ENCODE data around the gene ABCA2.

Gene ABCA2

DNA sequence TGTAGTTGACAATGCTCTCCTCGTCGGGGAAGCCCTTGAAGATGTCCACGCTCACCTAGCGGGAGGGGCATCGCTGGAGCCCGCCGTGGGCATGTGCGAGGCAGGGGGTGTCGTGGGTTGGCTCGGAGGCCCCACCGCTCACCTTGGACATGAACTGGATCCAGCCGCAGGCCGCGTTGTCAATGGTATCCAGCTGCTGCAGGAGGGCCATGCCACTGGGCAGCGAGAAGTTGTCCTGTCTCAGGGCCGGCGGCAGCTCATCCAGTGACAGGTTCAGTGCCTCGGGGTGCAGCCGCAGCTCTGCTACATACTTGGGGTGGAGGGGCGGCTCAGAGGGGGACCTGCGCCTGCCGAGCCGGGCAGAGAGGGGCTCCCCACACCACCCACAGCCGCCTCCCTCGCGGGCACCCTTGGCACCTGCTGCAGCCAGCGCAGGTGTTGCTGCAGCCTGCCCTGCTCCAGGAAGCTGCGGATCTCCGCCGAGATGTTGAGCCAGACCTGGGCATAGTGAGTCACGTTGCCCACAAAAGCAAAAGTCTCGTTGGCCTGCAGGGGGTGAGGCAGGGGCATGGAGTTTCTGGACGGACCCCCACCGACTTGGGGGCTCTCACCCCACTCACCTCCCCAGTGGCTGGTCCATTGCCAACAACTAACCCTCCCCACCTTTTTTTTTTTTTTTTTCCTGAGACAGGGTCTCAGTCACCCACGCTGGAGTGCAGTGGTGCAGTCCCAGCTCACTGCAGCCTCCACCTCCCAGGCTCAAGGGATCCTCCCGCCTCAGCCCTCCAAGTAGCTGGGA is 9.1 kb downstream of the ABCA2 start:
- Histone ChIP-seq H2BK12ac (ENCODE audit: low read length) (no peak overlapping the region), H3K79me2 (ENCODE audit: control insufficient read depth, insufficient read depth, low read length, poor library complexity) (no peaks in the 10 kb centered on the region), H3K36me3 (ENCODE audit: control insufficient read depth in 1 of 2, insufficient read depth in 2 of 2, low read length in 2 of 2) (no peaks in the 10 kb centered on the region), H3K23ac (ENCODE audit: low read length) (no peak overlapping the region), H2AFZ (ENCODE audit: insufficient read depth, low read length, poor library complexity) (no peak overlapping the region), H3K79me1 (ENCODE audit: low read length) (no peaks in the 10 kb centered on the region), H3K27me3 (ENCODE audit: insufficient read depth, low read length) (no peaks in the 10 kb centered on the region), H4K8ac (ENCODE audit: low read depth, low read length) (no peak overlapping the region), H3K4me2 (ENCODE audit: low read length) (no peak overlapping the region), H3K9ac (ENCODE audit: low read length) (no peak overlapping the region), H2BK5ac (ENCODE audit: low read depth, low read length, poor library complexity) (no peak overlapping the region), H4K91ac (ENCODE audit: low read depth, low read length) (no peak overlapping the region), H3K14ac (ENCODE audit: low read length) (no peak overlapping the region), H3K4me3 (ENCODE audit: low read depth, low read length) (no peak overlapping the region), H2AK5ac (ENCODE audit: low read length) (no peak overlapping the region), H3K4me1 (ENCODE audit: control insufficient read depth in 1 of 2, insufficient read depth in 2 of 2, low read length in 2 of 2) (no peaks in the 10 kb centered on the region), H3K27ac (ENCODE audit: low read depth, low read length) (no peak overlapping the region), H3K18ac (ENCODE audit: low read length) (no peak overlapping the region), H3K4ac (ENCODE audit: low read depth, low read length) (no peak overlapping the region), H4K12ac (ENCODE audit: low read depth, low read length) (no peak overlapping the region), H2BK120ac (ENCODE audit: insufficient read depth, low read length, poor library complexity) (no peak overlapping the region), H3K9me3 (ENCODE audit: insufficient read depth, low read depth, low read length) (peaks cover 22% of the 10 kb centered on the region)
- WGBS (ENCODE audit: extremely low coverage, insufficient coverage, insufficient read length), result no CpG with 5 or more reads among the region's 36 CpGs
- DNase-seq, result no peak

DNA sequence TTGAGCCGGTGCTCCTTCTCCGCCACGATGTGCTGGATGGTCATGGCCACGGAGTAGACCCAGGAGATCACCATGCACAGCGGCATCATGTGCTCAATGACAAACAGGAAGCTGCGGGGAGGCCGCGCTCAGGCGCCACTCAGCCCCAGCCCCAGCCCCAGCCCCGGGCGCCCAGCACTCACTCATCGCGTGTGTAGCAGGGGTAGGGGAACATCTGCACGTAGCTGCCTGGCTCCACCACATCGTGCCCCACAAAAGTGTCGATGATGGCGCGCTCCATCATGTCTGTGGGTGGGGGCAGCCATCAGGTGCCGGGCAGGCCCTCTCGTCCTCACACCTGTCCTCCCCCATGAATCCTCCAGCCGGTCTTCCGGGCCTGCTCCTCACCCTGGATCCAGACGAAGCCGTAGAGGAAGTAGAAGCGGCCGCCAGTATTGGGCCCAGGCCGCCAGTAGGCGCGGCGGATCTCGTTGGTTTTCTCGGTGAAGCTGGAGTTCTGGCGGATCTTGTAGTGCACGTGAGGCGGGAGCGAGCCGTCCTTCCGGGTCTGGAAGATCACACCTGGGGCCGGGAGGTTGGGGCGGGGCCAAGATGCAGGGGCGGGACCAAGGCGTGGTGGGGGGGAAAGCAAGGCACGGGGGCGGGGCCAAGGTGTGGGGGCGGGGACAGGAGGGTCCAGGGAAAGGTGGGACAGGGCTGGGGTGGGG is 10.1 kb downstream of the ABCA2 start:
- no peak overlapping the region for H3K4me3 ChIP-seq (ENCODE audit: low read depth, low read length)
- no peaks in the 10 kb centered on the region for H3K4me1 ChIP-seq (ENCODE audit: control insufficient read depth in 1 of 2, insufficient read depth in 2 of 2, low read length in 2 of 2)
- H3K4ac ChIP-seq (ENCODE audit: low read depth, low read length), result no peak overlapping the region
- H4K8ac ChIP-seq (ENCODE audit: low read depth, low read length), result no peak overlapping the region
- no peaks in the 10 kb centered on the region for H3K79me1 ChIP-seq (ENCODE audit: low read length)
- H3K9ac ChIP-seq (ENCODE audit: low read length), result no peak overlapping the region
- H2AK5ac ChIP-seq (ENCODE audit: low read length), result no peak overlapping the region
- H3K9me3 ChIP-seq (ENCODE audit: insufficient read depth, low read depth, low read length), result peaks cover 24% of the 10 kb centered on the region
- H2AFZ ChIP-seq (ENCODE audit: insufficient read depth, low read length, poor library complexity), result no peak overlapping the region
- H3K23ac ChIP-seq (ENCODE audit: low read length), result no peak overlapping the region
- no peaks in the 10 kb centered on the region for H3K27me3 ChIP-seq (ENCODE audit: insufficient read depth, low read length)
- no CpG with 5 or more reads among the region's 45 CpGs for WGBS (ENCODE audit: extremely low coverage, insufficient coverage, insufficient read length)
- H3K14ac ChIP-seq (ENCODE audit: low read length), result no peak overlapping the region
- no peak overlapping the region for H4K12ac ChIP-seq (ENCODE audit: low read depth, low read length)
- H2BK120ac ChIP-seq (ENCODE audit: insufficient read depth, low read length, poor library complexity), result no peak overlapping the region
- no peak overlapping the region for H2BK5ac ChIP-seq (ENCODE audit: low read depth, low read length, poor library complexity)
- H3K18ac ChIP-seq (ENCODE audit: low read length), result no peak overlapping the region
- H3K36me3 ChIP-seq (ENCODE audit: control insufficient read depth in 1 of 2, insufficient read depth in 2 of 2, low read length in 2 of 2), result no peaks in the 10 kb centered on the region
- H4K91ac ChIP-seq (ENCODE audit: low read depth, low read length), result no peak overlapping the region
- H3K27ac ChIP-seq (ENCODE audit: low read depth, low read length), result no peak overlapping the region
- H3K79me2 ChIP-seq (ENCODE audit: control insufficient read depth, insufficient read depth, low read length, poor library complexity), result no peaks in the 10 kb centered on the region
- no peak overlapping the region for H3K4me2 ChIP-seq (ENCODE audit: low read length)
- no peak overlapping the region for H2BK12ac ChIP-seq (ENCODE audit: low read length)
- no peak for DNase-seq

DNA sequence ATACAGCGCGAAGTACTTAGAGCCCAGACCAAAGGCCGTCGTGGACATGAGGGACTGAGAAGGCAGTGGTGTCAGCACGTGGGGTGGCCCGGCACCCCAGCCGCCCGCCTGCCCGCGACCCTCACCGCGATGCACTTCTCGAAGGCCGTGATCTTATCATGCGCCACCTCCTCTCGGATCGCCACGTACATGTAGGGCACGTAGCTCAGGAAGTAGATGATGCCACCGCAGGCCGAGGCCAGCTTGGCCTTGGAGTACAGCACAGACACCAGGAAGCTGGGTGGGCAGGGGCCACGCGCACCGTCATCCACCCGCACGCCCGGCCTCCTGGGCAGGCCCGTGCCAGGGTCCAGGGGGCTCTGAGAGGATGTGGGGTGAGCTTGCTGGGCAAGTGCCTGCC is 11.0 kb downstream of the ABCA2 start:
- Histone ChIP-seq H3K36me3 (ENCODE audit: control insufficient read depth in 1 of 2, insufficient read depth in 2 of 2, low read length in 2 of 2) (no peaks in the 10 kb centered on the region), H3K79me1 (ENCODE audit: low read length) (no peaks in the 10 kb centered on the region), H3K79me2 (ENCODE audit: control insufficient read depth, insufficient read depth, low read length, poor library complexity) (no peaks in the 10 kb centered on the region), H3K14ac (ENCODE audit: low read length) (no peak overlapping the region), H4K91ac (ENCODE audit: low read depth, low read length) (no peak overlapping the region), H3K9ac (ENCODE audit: low read length) (no peak overlapping the region), H3K9me3 (ENCODE audit: insufficient read depth, low read depth, low read length) (peaks cover 27% of the 10 kb centered on the region), H3K4ac (ENCODE audit: low read depth, low read length) (no peak overlapping the region), H3K4me3 (ENCODE audit: low read depth, low read length) (peak overlapping the region; percentile 27), H2AK5ac (ENCODE audit: low read length) (no peak overlapping the region), H2BK12ac (ENCODE audit: low read length) (no peak overlapping the region), H2BK5ac (ENCODE audit: low read depth, low read length, poor library complexity) (no peak overlapping the region), H4K8ac (ENCODE audit: low read depth, low read length) (no peak overlapping the region), H3K27ac (ENCODE audit: low read depth, low read length) (no peak overlapping the region), H2BK120ac (ENCODE audit: insufficient read depth, low read length, poor library complexity) (no peak overlapping the region), H2AFZ (ENCODE audit: insufficient read depth, low read length, poor library complexity) (no peak overlapping the region), H3K18ac (ENCODE audit: low read length) (no peak overlapping the region), H3K27me3 (ENCODE audit: insufficient read depth, low read length) (no peaks in the 10 kb centered on the region), H3K4me2 (ENCODE audit: low read length) (no peak overlapping the region), H3K4me1 (ENCODE audit: control insufficient read depth in 1 of 2, insufficient read depth in 2 of 2, low read length in 2 of 2) (no peaks in the 10 kb centered on the region), H3K23ac (ENCODE audit: low read length) (no peak overlapping the region), H4K12ac (ENCODE audit: low read depth, low read length) (no peak overlapping the region)
- no peak for DNase-seq
- WGBS (ENCODE audit: extremely low coverage, insufficient coverage, insufficient read length), result no CpG with 5 or more reads among the region's 28 CpGs

DNA sequence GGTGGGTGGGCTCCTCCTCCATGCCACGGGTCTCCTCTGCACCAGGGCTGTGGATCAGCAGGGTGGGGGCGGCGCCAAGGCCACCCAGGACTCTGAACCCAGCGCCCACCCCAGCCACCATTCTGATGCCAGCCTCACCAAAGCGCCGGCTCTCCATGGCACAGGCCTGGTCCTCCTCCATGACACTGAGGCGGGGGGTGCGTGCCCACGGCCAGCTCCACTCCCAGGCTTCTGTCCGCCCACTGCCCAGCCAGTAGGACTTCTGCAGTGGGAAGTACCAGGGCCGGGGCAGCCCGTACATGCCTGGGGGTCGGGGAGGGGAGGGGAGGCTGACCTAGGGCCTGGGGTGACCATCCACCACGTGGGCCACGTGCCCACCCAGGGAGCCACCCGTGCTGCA is 11.6 kb downstream of the ABCA2 start:
- Histone ChIP-seq H3K18ac (ENCODE audit: low read length) (no peak overlapping the region), H4K8ac (ENCODE audit: low read depth, low read length) (no peak overlapping the region), H3K4me2 (ENCODE audit: low read length) (no peak overlapping the region), H3K4me3 (ENCODE audit: low read depth, low read length) (no peak overlapping the region), H3K27me3 (ENCODE audit: insufficient read depth, low read length) (no peaks in the 10 kb centered on the region), H2AFZ (ENCODE audit: insufficient read depth, low read length, poor library complexity) (no peak overlapping the region), H2AK5ac (ENCODE audit: low read length) (no peak overlapping the region), H4K12ac (ENCODE audit: low read depth, low read length) (no peak overlapping the region), H3K4ac (ENCODE audit: low read depth, low read length) (no peak overlapping the region), H3K14ac (ENCODE audit: low read length) (no peak overlapping the region), H2BK12ac (ENCODE audit: low read length) (no peak overlapping the region), H3K27ac (ENCODE audit: low read depth, low read length) (no peak overlapping the region), H3K79me1 (ENCODE audit: low read length) (no peaks in the 10 kb centered on the region), H3K23ac (ENCODE audit: low read length) (no peak overlapping the region), H3K79me2 (ENCODE audit: control insufficient read depth, insufficient read depth, low read length, poor library complexity) (no peaks in the 10 kb centered on the region), H3K9me3 (ENCODE audit: insufficient read depth, low read depth, low read length) (peaks cover 27% of the 10 kb centered on the region), H3K36me3 (ENCODE audit: control insufficient read depth in 1 of 2, insufficient read depth in 2 of 2, low read length in 2 of 2) (no peaks in the 10 kb centered on the region), H4K91ac (ENCODE audit: low read depth, low read length) (no peak overlapping the region), H2BK120ac (ENCODE audit: insufficient read depth, low read length, poor library complexity) (no peak overlapping the region), H3K4me1 (ENCODE audit: control insufficient read depth in 1 of 2, insufficient read depth in 2 of 2, low read length in 2 of 2) (no peaks in the 10 kb centered on the region), H3K9ac (ENCODE audit: low read length) (no peak overlapping the region), H2BK5ac (ENCODE audit: low read depth, low read length, poor library complexity) (no peak overlapping the region)
- DNase-seq, result no peak
- no CpG with 5 or more reads among the region's 16 CpGs for WGBS (ENCODE audit: extremely low coverage, insufficient coverage, insufficient read length)
